Pancreas (tissue), 10 donors: ENCODE data around the gene PPP1R15A. TPM values are rescaled to one million over a fixed set of nuclear protein-coding genes. Genes with fewer than 3 reads are reported as not detected.

Source experiments
- ATAC-seq, 4 donors: fragments of 200-7000 bp; cut with Tn5 transposase; one replicate each; pipeline versions ENCODE4 v1.8.0 to v1.9.1; 2020; ENCODE audit warnings: mild to moderate bottlenecking in 4 of 4, moderate library complexity in 4 of 4
- DNase-seq, 6 donors: peaks; one replicate each; pipeline ENCODE4 v3.0.0-alpha.2; 2020
- FAIRE-seq: peaks from 2 replicates; lab custom pipeline; 2012; peaks lifted over from hg19 to GRCh38; lab: Jason Lieb, UNC
- H3K27ac ChIP-seq, 4 donors: fragments of 200-600 bp; sonication (generic); 1 replicate in 3 of 4; 2 replicates in 1 of 4; pipeline versions ENCODE4 v1.5.0 to v1.8.0; 2020
- H3K27me3 ChIP-seq, 4 donors: fragments of 200-600 bp; one replicate each; pipeline ENCODE4 v1.8.0; 2021
- H3K36me3 ChIP-seq, 3 donors: fragments of 200-600 bp; sonication (generic) in 1 of 3; one replicate each; pipeline versions ENCODE4 v1.5.0 to v1.8.0; 2020 to 2021
- H3K4me1 ChIP-seq, 3 donors: fragments of 200-600 bp; one replicate each; pipeline ENCODE4 v1.8.0; 2021
- H3K4me3 ChIP-seq, 4 donors: fragments of 200-600 bp; sonication (generic) in 2 of 4; one replicate each; pipeline versions ENCODE4 v1.5.0 to v1.8.0; 2020 to 2021
- H3K9me3 ChIP-seq, 4 donors: fragments of 200-600 bp; one replicate each; pipeline ENCODE4 v1.8.0; 2021
- WGBS, 2 donors: extraction: QIAGEN DNeasy Blood & Tissue Kit; methylation state at CpG; one replicate each; pipeline ENCODE4 v1.1.7; 2013; 5-methylcytosine and 5-hydroxymethylcytosine counted together
- intact Hi-C, 3 donors: fragments of 100-400 bp; cut with DNase I; formaldehyde crosslinking; loops; one replicate each; pipeline versions ENCODE4 v1.11.1 to v1.14.2; 2022
- polyA plus RNA-seq, 2 donors: library from polyadenylated mRNA; stranded (reverse); fragments of 200-250 nt; gene quantifications; one replicate each; pipeline ENCODE4 v1.2.3, GENCODE V29; 2013
- total RNA-seq, 6 donors: library from RNA; stranded (reverse); fragmentation: NEBNext Ultra II Directional in 4 of 6; extraction: Animal tissue kit (Norgen Biotek cat#: 25700) in 4 of 6; gene quantifications; one replicate each; pipeline versions ENCODE4 v1.2.1 to v1.2.4, GENCODE V29; 2021 to 2023
- TF ChIP-seq, protein P1 (sequence below), 4 donors: fragments of 200-600 bp; sonication (generic) in 3 of 4; IDR thresholded peaks; one replicate each; pipeline versions ENCODE4 v1.5.0 to v1.8.0; 2021; ENCODE audit warnings: antibody characterized with exemption in 4 of 4
- donor health status: healthy with polysubstance abuse.
- donor health status: DM: no; HTN: no; CAD: no; lungs with moderate emphysema.
- donor health status: DM: no; HTN: no; CAD: no.
- donor health status: control.
- donor health status: control.
- donor health status: Bipolar disorder and iron deficiency.
- donor health status: DM: yes; HTN: yes; CAD: no.
- donor health status: DM: no; HTN: no; CAD: no.
- donor health status: DM: no; HTN: no; CAD: no.
- donor health status: DM: yes; HTN: yes; CAD: no.

PPP1R15A gene
- total and polyA plus RNA-seq, 8 donors: 8.1 to 53.2 (median 13.9) TPM

DNA sequence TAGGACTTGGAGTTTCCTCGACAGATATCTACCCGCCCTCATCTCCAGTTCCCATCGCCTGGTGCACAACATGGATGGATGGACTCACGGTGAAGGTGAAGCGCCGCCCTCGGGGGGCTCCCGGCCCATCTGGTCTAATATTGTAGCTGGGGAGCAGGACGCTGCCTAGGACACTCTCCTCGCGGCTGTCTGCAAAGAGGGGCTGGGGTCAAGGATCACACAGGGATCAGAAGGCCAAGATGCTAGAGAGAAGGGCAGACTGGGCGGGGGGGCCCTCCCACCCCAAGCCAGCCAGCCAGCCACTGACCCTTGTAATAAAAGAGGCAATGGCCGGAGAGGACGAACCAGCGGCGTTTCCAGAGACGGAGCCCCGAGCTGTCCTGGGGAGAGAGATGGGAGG lies 10.9 kb upstream of the PPP1R15A start:
- TF ChIP-seq, protein P1, sequence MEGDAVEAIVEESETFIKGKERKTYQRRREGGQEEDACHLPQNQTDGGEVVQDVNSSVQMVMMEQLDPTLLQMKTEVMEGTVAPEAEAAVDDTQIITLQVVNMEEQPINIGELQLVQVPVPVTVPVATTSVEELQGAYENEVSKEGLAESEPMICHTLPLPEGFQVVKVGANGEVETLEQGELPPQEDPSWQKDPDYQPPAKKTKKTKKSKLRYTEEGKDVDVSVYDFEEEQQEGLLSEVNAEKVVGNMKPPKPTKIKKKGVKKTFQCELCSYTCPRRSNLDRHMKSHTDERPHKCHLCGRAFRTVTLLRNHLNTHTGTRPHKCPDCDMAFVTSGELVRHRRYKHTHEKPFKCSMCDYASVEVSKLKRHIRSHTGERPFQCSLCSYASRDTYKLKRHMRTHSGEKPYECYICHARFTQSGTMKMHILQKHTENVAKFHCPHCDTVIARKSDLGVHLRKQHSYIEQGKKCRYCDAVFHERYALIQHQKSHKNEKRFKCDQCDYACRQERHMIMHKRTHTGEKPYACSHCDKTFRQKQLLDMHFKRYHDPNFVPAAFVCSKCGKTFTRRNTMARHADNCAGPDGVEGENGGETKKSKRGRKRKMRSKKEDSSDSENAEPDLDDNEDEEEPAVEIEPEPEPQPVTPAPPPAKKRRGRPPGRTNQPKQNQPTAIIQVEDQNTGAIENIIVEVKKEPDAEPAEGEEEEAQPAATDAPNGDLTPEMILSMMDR (IDR thresholded peaks at IDR 0.05): no peak
- intact Hi-C loops: no loop called here
- WGBS, 2 donors: 81 to 92% methylated on average over 18 of the region's 18 CpGs

DNA sequence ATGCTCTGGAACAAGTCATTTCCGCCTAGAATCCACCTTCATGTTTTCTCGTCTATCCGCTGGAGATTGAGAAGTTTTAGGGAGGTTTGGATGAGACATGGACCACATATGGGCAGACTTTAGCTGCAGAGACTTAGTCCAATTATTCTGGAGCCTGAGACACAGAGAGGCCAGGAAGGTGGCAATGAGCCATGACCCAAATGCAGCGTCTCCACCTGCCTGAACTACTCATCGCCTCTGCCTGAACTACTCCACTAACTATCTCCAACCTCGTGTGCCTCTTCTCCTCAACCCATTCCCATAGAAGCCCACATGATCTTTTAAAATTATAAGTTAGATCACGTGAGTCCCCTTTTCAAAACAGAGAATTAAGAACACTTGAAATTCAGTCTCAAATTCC lies 9.4 kb upstream of the PPP1R15A start:
- intact Hi-C loops: no loop called here
- 71 to 78% methylated on average over 7 of the region's 7 CpGs for WGBS, 2 donors
- no peak overlapping the region for H3K4me3 ChIP-seq
- FAIRE-seq: no peak
- no peaks in the 10 kb centered on the region for H3K9me3 ChIP-seq
- H3K27me3 ChIP-seq: no peaks in the 10 kb centered on the region
- TF ChIP-seq, protein P1 (IDR thresholded peaks at IDR 0.05): no peak
- H3K27ac ChIP-seq: no peak overlapping the region
- H3K4me1 ChIP-seq: no peaks in the 10 kb centered on the region
- no peak for DNase-seq
- H3K36me3 ChIP-seq: no peaks in the 10 kb centered on the region
- no peak for ATAC-seq

More for the DNA sequence above, 10.9 kb upstream of the PPP1R15A start:
- H3K36me3 ChIP-seq: no peaks in the 10 kb centered on the region
- no peaks in the 10 kb centered on the region for H3K27me3 ChIP-seq
- no peak overlapping the region for H3K4me3 ChIP-seq
- no peaks in the 10 kb centered on the region for H3K9me3 ChIP-seq
- FAIRE-seq (no peak), DNase-seq (peak in 1 of 6 donors; percentile 38), ATAC-seq (no peak)
- H3K4me1 ChIP-seq: no peaks in the 10 kb centered on the region
- no peak overlapping the region for H3K27ac ChIP-seq

DNA sequence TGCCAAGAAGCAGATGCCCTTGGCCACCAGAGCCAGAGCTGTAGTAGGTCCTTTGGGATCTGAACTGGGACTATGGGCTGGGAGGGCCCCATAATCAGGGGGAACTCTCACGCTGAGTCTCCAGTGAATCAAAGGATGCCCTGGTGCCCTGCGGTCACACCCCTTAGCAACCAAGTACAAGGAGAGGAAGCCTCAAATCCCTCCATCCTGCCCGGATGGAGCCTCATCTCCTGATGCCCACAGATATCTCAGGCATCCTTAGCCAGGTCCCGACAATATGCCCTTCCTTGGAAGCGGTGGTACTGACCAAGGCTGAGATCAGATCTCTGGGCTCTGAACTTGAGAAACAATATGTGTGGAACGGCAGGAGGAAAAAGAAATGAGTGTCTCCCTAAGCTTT lies 5.5 kb upstream of the PPP1R15A start:
- no peak for ATAC-seq

DNA sequence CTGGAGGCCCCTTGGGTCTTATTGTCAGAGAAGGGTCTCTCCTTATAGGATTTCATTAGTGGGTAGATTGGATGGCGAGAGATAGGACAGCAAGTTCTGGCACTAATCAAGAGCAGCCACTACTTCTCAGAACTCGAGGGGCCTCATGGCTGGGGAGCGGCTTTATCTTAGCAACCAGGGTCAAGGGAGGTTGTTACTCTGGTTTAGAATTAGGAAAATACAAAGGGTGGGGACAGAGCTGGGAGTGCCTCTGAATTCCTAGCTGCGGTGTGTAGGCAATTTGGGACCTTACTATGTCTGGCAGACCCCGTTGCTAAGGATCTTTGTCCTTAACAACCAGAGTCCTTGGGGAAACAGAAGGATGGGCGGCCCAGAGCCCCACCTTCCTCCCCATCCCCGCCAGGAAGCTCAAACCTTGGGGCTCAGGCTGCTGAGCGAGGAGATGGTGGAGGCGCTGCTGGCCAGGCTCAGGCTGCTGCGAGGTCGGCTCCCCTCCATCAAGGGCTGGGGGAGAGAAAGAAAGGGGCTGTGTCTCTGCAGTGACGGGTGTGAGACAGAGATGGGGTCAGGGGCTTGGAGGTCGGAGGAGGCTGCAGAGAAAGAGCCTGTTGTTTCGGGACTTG lies 5.0 kb upstream of the PPP1R15A start:
- TF ChIP-seq, protein P1 (IDR thresholded peaks at IDR 0.05): no peak
- DNase-seq (peak in 1 of 6 donors; percentile 38), ATAC-seq (no peak), FAIRE-seq (no peak)
- peak overlapping the region in 1 of 4 donors; percentile 30 for H3K4me3 ChIP-seq
- H3K36me3 ChIP-seq: no peaks in the 10 kb centered on the region
- WGBS, 2 donors: 53 to 68% methylated on average over 13 to 14 of the region's 14 CpGs
- H3K4me1 ChIP-seq: no peaks in the 10 kb centered on the region
- no peaks in the 10 kb centered on the region for H3K27me3 ChIP-seq
- peak overlapping the region in 2 of 4 donors; percentile 66 to 68 for H3K27ac ChIP-seq
- intact Hi-C loops: no loop called here
- no peaks in the 10 kb centered on the region for H3K9me3 ChIP-seq

More for the DNA sequence above, 5.5 kb upstream of the PPP1R15A start:
- Histone ChIP-seq H3K36me3 (no peaks in the 10 kb centered on the region), H3K4me3 (no peak overlapping the region), H3K27ac (no peak overlapping the region), H3K27me3 (no peaks in the 10 kb centered on the region), H3K4me1 (no peaks in the 10 kb centered on the region), H3K9me3 (no peaks in the 10 kb centered on the region)
- WGBS, 2 donors: 65 to 84% methylated on average over 6 of the region's 6 CpGs
- TF ChIP-seq, protein P1 (IDR thresholded peaks at IDR 0.05): no peak
- no peak for DNase-seq
- no peak for FAIRE-seq
- intact Hi-C loops: no loop called here

DNA sequence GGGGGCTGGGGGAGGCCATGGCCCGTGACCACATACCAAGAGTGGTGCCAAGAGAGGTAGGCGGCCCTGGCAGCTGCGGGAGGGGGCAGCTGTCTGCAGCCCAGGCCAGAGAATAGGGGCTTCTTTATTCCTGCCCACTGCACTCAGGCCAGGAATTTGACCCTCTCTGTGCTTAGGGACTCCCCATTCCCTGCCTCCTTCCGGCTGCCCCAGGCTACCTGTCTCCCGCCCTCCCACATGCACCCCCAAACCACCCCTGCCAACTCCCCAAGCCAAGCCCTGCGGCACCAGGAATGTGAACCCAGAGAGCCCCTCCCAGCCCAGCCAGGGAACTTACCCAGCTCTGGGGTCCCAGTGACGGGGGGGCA lies 4.5 kb upstream of the PPP1R15A start:
- Histone ChIP-seq H3K9me3 (no peaks in the 10 kb centered on the region), H3K36me3 (no peaks in the 10 kb centered on the region), H3K27ac (peak overlapping the region in 2 of 4 donors; percentile 66 to 68), H3K4me1 (no peaks in the 10 kb centered on the region), H3K27me3 (no peaks in the 10 kb centered on the region), H3K4me3 (peak overlapping the region in 1 of 4 donors; percentile 30)
- intact Hi-C loops: no loop called here
- DNase-seq (peak in 3 of 6 donors; percentile 21 to 44 (median 30)), FAIRE-seq (no peak), ATAC-seq (no peak)
- TF ChIP-seq, protein P1 (IDR thresholded peaks at IDR 0.05): no peak
- WGBS, 2 donors: 38 to 71% methylated on average over 7 of the region's 7 CpGs
